GM23338 (cell line): Measurements from ENCODE around the gene CFHR2. TPM values are rescaled to one million over a fixed set of nuclear protein-coding genes. Genes with fewer than 3 reads are reported as not detected.
"Not testable (repeated sequence)": the region's sequence is repeated elsewhere in the genome, so short reads cannot be mapped to it uniquely, and the experiment has no call there.

Source experiments
- ATAC-seq: fragments of 200-7000 bp; cut with Tn5 transposase; 3 replicates; pipeline ENCODE4 v1.9.1; 2020
- DNase-seq: peaks from one replicate; pipeline ENCODE4 v3.0.0-alpha.2; 2015; ENCODE audit warnings: low spot score
- H2AFZ ChIP-seq: fragments of 200-600 bp; sonication (generic); 2 replicates; pipeline ENCODE4 v1.8.0; 2016; ENCODE audit warnings: antibody characterized with exemption, mild to moderate bottlenecking, moderate library complexity
- H3F3A ChIP-seq: fragments of 200-600 bp; sonication (generic); replicated peaks from 2 replicates; pipeline ENCODE4 v1.8.0; 2017; ENCODE audit warnings: antibody characterized with exemption, mixed run types, low read depth
- H3K27ac ChIP-seq: fragments of 200-600 bp; sonication (generic); 2 replicates; pipeline ENCODE4 v1.6.1; 2016; ENCODE audit warnings: low read depth
- H3K27me3 ChIP-seq: fragments of 200-600 bp; sonication (generic); 2 replicates; pipeline ENCODE4 v1.8.0; 2016; ENCODE audit warnings: mild to moderate bottlenecking, mixed run types, moderate library complexity; ENCODE audit not compliant: insufficient read depth
- H3K36me3 ChIP-seq: fragments of 200-600 bp; sonication (generic); 2 replicates; pipeline ENCODE4 v1.8.0; 2016; ENCODE audit warnings: mild to moderate bottlenecking; ENCODE audit not compliant: insufficient read depth
- H3K4me1 ChIP-seq: fragments of 200-600 bp; sonication (generic); 2 replicates; pipeline ENCODE4 v1.8.0; 2016; ENCODE audit warnings: mild to moderate bottlenecking, moderate library complexity; ENCODE audit not compliant: insufficient read depth
- H3K4me2 ChIP-seq: fragments of 200-600 bp; sonication (generic); 2 replicates; pipeline ENCODE4 v1.7.1; 2017; ENCODE audit warnings: mixed run types
- H3K4me3 ChIP-seq: fragments of 200-600 bp; sonication (generic); 2 replicates; pipeline ENCODE4 v1.6.1; 2016; ENCODE audit warnings: mixed run types
- H3K79me2 ChIP-seq: fragments of 200-600 bp; sonication (generic); replicated peaks from 2 replicates; pipeline ENCODE4 v1.8.0; 2017; ENCODE audit warnings: mild to moderate bottlenecking; ENCODE audit not compliant: insufficient read depth
- H3K9me2 ChIP-seq: fragments of 200-600 bp; sonication (generic); 2 replicates; pipeline ENCODE4 v1.8.0; 2017; ENCODE audit not compliant: insufficient read depth
- H4K20me1 ChIP-seq: fragments of 200-600 bp; sonication (generic); replicated peaks from 2 replicates; pipeline ENCODE4 v1.8.0; 2017; ENCODE audit warnings: mild to moderate bottlenecking; ENCODE audit not compliant: insufficient read depth
- H3K27ac Mint-ChIP-seq: 2 replicates; pipeline ENCODE4 v1.8.0; 2020; ENCODE audit warnings: inconsistent platforms, mild to moderate bottlenecking, moderate library complexity, mixed read lengths
- H3K27me3 Mint-ChIP-seq: 3 replicates; pipeline ENCODE4 v1.8.0; 2022; ENCODE audit warnings: low read depth, mild to moderate bottlenecking, moderate library complexity, mixed read lengths, inconsistent platforms; ENCODE audit not compliant: insufficient read depth, poor library complexity
- H3K36me3 Mint-ChIP-seq: 3 replicates; pipeline ENCODE4 v1.8.0; 2021; ENCODE audit warnings: low read depth, mild to moderate bottlenecking, inconsistent platforms, moderate library complexity, mixed read lengths
- H3K4me1 Mint-ChIP-seq: 3 replicates; pipeline ENCODE4 v1.8.0; 2020; ENCODE audit warnings: mild to moderate bottlenecking, inconsistent platforms, mixed read lengths
- H3K4me3 Mint-ChIP-seq: 3 replicates; pipeline ENCODE4 v1.8.0; 2021; ENCODE audit warnings: moderate library complexity, mild to moderate bottlenecking, inconsistent platforms, mixed read lengths
- H3K9me3 Mint-ChIP-seq: 3 replicates; pipeline ENCODE4 v1.8.0; 2020; ENCODE audit warnings: moderate library complexity, mild to moderate bottlenecking, inconsistent platforms, mixed read lengths
- CREB1 ChIP-seq: fragments of 250-450 bp; sonication (Bioruptor Pico); IDR thresholded peaks from 2 replicates; pipeline ENCODE4 v1.5.0; 2020; ENCODE audit warnings: low read depth, mild to moderate bottlenecking, moderate library complexity
- STAT1 ChIP-seq: IDR thresholded peaks from one replicate; pipeline ENCODE4 v1.6.1; 2016; ENCODE audit warnings: antibody characterized with exemption; ENCODE audit not compliant: unreplicated experiment
- polyA plus RNA-seq: library from polyadenylated mRNA; unstranded; fragments of >200 nt; fragmentation: Nextera tagmentation; extraction: Ambion mirVana; gene quantifications from 2 replicates; pipeline ENCODE4 v1.2.1, GENCODE V29; 2016
- total RNA-seq: library from RNA; depleted of rRNA; stranded (reverse); fragments of >200 nt; shearing (Covaris generic); gene quantifications from 2 replicates; pipeline ENCODE4 v1.2.3, GENCODE V29; 2014
- TF ChIP-seq, protein P1 (sequence below): fragments of 250-450 bp; sonication (Bioruptor Pico); IDR thresholded peaks from 2 replicates; pipeline ENCODE4 v1.5.0; 2020; ENCODE audit warnings: mild to moderate bottlenecking, moderate library complexity
- TF ChIP-seq, protein P2 (sequence below), 2 experiments: fragments of 200-600 bp in 1 of 2; sonication (generic) in 1 of 2; conservative IDR thresholded peaks; 2 replicates each; pipeline versions ENCODE4 v1.5.1 to v1.6.1; 2016 to 2017; ENCODE audit warnings: antibody characterized with exemption in 2 of 2, low read depth in 2 of 2, mild to moderate bottlenecking in 2 of 2, moderate library complexity in 1 of 2

The CFHR2 gene
- total and polyA plus RNA-seq, 2 experiments from 2014 or later = not detected

DNA sequence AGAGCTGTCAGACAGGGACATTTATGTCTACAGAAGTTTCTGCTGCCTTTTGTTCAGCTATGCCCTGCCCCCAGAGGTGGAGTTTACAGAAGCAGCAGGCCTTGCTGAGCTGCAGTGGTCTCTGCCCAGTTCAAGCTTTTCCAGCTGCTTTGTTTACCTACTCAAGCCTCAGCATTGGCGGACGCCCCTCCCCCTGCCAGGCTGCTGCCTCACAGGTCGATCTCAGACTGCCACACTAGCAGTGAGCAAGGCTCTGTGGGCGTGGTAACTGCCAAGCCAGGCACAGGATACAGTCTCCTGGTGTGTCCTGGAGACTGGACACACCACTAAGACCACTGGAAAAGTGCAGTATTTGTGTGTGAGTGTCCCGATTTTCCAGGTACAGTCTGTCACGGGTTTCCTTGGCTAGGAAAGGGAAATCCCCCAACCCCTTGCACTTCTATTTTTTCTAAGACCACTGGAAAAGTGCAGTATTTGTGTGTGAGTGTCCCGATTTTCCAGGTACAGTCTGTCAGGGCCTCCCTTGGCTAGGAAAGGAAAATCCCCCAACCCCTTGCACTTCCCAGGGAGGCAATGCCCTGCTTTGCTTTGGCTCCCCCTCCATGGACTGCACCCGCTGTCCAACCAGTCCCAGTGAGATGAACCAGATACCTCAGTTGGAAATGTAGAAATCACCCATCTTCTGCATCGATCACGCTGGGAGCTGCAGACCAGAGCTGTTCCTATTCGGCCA, 48.5 kb downstream of the CFHR2 start:
- H3K36me3 Mint-ChIP-seq = not testable (repeated sequence)
- ATAC-seq = peak; percentile 95
- H3K27ac ChIP-seq = 0 out of 2 replicates have a peak overlapping the region, but pooled peaks have one; percentile 28

DNA sequence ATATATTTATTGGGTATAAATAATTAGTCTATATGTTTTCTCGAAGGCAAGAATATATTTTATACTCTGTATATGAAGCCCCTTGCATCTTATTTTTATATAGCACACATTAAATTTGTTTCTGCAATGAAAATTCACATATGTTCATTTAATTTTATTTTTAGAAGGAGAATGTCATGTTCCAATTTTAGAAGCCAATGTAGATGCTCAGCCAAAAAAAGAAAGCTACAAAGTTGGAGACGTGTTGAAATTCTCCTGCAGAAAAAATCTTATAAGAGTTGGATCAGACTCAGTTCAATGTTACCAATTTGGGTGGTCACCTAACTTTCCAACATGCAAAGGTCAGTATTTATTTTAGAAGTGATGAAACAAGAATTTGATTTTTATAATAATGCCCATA, 50.4 kb downstream of the CFHR2 start:
- no peaks in the 10 kb centered on the region for H4K20me1 ChIP-seq
- no peaks in the 10 kb centered on the region for H3K79me2 ChIP-seq
- no peaks in the 10 kb centered on the region for H3F3A ChIP-seq
- Mint-ChIP-seq H3K4me3 (no peak overlapping the region), H3K36me3 (no peaks in the 10 kb centered on the region), H3K9me3 (no peaks in the 10 kb centered on the region; the same call in 2 of the 3 replicates), H3K27ac (no peak overlapping the region), H3K27me3 (peaks cover 4% of the 10 kb centered on the region), H3K4me1 (peaks cover 13% of the 10 kb centered on the region)
- H3K27ac ChIP-seq = no peak overlapping the region
- H3K4me3 ChIP-seq = no peak overlapping the region
- H3K4me2 ChIP-seq = no peak overlapping the region
- no peak for ATAC-seq
- no peak for DNase-seq
- H3K4me1 ChIP-seq = peaks cover 5% of the 10 kb centered on the region; the same call in 1 of the 2 replicates
- TF ChIP-seq, protein P1, sequence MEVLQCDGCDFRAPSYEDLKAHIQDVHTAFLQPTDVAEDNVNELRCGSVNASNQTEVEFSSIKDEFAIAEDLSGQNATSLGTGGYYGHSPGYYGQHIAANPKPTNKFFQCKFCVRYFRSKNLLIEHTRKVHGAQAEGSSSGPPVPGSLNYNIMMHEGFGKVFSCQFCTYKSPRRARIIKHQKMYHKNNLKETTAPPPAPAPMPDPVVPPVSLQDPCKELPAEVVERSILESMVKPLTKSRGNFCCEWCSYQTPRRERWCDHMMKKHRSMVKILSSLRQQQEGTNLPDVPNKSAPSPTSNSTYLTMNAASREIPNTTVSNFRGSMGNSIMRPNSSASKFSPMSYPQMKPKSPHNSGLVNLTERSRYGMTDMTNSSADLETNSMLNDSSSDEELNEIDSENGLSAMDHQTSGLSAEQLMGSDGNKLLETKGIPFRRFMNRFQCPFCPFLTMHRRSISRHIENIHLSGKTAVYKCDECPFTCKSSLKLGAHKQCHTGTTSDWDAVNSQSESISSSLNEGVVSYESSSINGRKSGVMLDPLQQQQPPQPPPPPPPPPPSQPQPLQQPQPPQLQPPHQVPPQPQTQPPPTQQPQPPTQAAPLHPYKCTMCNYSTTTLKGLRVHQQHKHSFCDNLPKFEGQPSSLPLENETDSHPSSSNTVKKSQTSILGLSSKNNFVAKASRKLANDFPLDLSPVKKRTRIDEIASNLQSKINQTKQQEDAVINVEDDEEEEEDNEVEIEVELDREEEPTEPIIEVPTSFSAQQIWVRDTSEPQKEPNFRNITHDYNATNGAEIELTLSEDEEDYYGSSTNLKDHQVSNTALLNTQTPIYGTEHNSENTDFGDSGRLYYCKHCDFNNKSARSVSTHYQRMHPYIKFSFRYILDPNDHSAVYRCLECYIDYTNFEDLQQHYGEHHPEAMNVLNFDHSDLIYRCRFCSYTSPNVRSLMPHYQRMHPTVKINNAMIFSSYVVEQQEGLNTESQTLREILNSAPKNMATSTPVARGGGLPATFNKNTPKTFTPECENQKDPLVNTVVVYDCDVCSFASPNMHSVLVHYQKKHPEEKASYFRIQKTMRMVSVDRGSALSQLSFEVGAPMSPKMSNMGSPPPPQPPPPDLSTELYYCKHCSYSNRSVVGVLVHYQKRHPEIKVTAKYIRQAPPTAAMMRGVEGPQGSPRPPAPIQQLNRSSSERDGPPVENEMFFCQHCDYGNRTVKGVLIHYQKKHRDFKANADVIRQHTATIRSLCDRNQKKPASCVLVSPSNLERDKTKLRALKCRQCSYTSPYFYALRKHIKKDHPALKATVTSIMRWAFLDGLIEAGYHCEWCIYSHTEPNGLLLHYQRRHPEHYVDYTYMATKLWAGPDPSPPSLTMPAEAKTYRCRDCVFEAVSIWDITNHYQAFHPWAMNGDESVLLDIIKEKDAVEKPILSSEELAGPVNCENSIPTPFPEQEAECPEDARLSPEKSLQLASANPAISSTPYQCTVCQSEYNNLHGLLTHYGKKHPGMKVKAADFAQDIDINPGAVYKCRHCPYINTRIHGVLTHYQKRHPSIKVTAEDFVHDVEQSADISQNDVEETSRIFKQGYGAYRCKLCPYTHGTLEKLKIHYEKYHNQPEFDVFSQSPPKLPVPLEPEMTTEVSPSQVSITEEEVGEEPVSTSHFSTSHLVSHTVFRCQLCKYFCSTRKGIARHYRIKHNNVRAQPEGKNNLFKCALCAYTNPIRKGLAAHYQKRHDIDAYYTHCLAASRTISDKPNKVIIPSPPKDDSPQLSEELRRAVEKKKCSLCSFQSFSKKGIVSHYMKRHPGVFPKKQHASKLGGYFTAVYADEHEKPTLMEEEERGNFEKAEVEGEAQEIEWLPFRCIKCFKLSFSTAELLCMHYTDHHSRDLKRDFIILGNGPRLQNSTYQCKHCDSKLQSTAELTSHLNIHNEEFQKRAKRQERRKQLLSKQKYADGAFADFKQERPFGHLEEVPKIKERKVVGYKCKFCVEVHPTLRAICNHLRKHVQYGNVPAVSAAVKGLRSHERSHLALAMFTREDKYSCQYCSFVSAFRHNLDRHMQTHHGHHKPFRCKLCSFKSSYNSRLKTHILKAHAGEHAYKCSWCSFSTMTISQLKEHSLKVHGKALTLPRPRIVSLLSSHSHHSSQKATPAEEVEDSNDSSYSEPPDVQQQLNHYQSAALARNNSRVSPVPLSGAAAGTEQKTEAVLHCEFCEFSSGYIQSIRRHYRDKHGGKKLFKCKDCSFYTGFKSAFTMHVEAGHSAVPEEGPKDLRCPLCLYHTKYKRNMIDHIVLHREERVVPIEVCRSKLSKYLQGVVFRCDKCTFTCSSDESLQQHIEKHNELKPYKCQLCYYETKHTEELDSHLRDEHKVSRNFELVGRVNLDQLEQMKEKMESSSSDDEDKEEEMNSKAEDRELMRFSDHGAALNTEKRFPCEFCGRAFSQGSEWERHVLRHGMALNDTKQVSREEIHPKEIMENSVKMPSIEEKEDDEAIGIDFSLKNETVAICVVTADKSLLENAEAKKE = no peak
- TF ChIP-seq, protein P2, sequence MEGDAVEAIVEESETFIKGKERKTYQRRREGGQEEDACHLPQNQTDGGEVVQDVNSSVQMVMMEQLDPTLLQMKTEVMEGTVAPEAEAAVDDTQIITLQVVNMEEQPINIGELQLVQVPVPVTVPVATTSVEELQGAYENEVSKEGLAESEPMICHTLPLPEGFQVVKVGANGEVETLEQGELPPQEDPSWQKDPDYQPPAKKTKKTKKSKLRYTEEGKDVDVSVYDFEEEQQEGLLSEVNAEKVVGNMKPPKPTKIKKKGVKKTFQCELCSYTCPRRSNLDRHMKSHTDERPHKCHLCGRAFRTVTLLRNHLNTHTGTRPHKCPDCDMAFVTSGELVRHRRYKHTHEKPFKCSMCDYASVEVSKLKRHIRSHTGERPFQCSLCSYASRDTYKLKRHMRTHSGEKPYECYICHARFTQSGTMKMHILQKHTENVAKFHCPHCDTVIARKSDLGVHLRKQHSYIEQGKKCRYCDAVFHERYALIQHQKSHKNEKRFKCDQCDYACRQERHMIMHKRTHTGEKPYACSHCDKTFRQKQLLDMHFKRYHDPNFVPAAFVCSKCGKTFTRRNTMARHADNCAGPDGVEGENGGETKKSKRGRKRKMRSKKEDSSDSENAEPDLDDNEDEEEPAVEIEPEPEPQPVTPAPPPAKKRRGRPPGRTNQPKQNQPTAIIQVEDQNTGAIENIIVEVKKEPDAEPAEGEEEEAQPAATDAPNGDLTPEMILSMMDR (conservative IDR thresholded peaks at IDR 0.05; ENCODE audit: low read depth in 2 of 2) = no peak
- TF ChIP-seq STAT1 = no peak
- H2AFZ ChIP-seq = no peak overlapping the region
- no peaks in the 10 kb centered on the region for H3K36me3 ChIP-seq
- no peaks in the 10 kb centered on the region for H3K27me3 ChIP-seq
- no peaks in the 10 kb centered on the region for H3K9me2 ChIP-seq

More for the DNA sequence above, 48.5 kb downstream of the CFHR2 start:
- not testable (repeated sequence) for H3K27me3 ChIP-seq, H3K4me1 ChIP-seq, H3K27me3 Mint-ChIP-seq, H3K9me2 ChIP-seq, H3K36me3 ChIP-seq, H3K79me2 ChIP-seq, H4K20me1 ChIP-seq, H3F3A ChIP-seq, H3K9me3 Mint-ChIP-seq
- 0 out of 2 replicates have a peak, but pooled peaks have one; percentile 17 for TF ChIP-seq CREB1 (CRISPR knock-in tag)
- H2AFZ ChIP-seq = peak overlapping the region; percentile 64
- peak overlapping the region; percentile 73; the same call in 1 of the 2 replicates for H3K27ac Mint-ChIP-seq
- 0 out of 3 replicates have a peak overlapping the region, but pooled peaks have one; percentile 29 for H3K4me3 Mint-ChIP-seq
- peak; percentile 78 for DNase-seq
- H3K4me2 ChIP-seq = peak overlapping the region; percentile 57; the same call in 1 of the 2 replicates
- peak overlapping the region; percentile 16; the same call in 1 of the 2 replicates for H3K4me3 ChIP-seq
- H3K4me1 Mint-ChIP-seq = peaks cover 13% of the 10 kb centered on the region
